Psoas muscle (tissue), 8 donors: ENCODE measurements around the gene TMF1. TPM values are rescaled to one million over a fixed set of nuclear protein-coding genes. Genes with fewer than 3 reads are reported as not detected.

ENCODE experiments used
- ATAC-seq, 4 donors: fragments of 200-7000 bp; cut with Tn5 transposase; one replicate each; pipeline ENCODE4 v1.9.1; 2020; ENCODE audit warnings: moderate library complexity in 3 of 4, mild to moderate bottlenecking in 2 of 4
- DNase-seq, 2 donors: peaks; one replicate each; pipeline ENCODE4 v3.0.0-alpha.2; 2020
- H3K27ac ChIP-seq: fragments of 200-600 bp; one replicate; pipeline ENCODE4 v1.8.0; 2022
- H3K27me3 ChIP-seq, 3 donors: fragments of 200-600 bp in 1 of 3; one replicate each; pipeline versions ENCODE4 v1.6.1 to v1.8.0; 2013 to 2022; ENCODE audit warnings: low read length in 2 of 3, mild to moderate bottlenecking in 2 of 3, moderate library complexity in 1 of 3; ENCODE audit not compliant: insufficient read depth in 3 of 3
- H3K36me3 ChIP-seq, 2 donors: fragments of 200-600 bp in 1 of 2; one replicate each; pipeline versions ENCODE4 v1.6.1 to v1.8.0; 2013 to 2022; ENCODE audit warnings: low read depth in 1 of 2, mild to moderate bottlenecking in 1 of 2, moderate library complexity in 1 of 2; ENCODE audit not compliant: insufficient read depth in 1 of 2
- H3K4me1 ChIP-seq: fragments of 200-600 bp; one replicate; pipeline ENCODE4 v1.8.0; 2022
- H3K4me3 ChIP-seq: fragments of 200-600 bp; one replicate; pipeline ENCODE4 v1.8.0; 2022; ENCODE audit warnings: mild to moderate bottlenecking
- H3K9me3 ChIP-seq: fragments of 200-600 bp; one replicate; pipeline ENCODE4 v1.8.0; 2022
- WGBS, 3 donors: extraction: QIAGEN DNeasy Blood & Tissue Kit; methylation state at CpG; one replicate each; pipeline versions ENCODE4 v1.1.6 to v1.1.7; 2013; 5-methylcytosine and 5-hydroxymethylcytosine counted together
- intact Hi-C, 2 donors: fragments of 100-400 bp; cut with DNase I; formaldehyde crosslinking; loops; one replicate each; pipeline versions ENCODE4 v1.11.0 to v1.14.2; 2022
- polyA plus RNA-seq, 3 donors: library from polyadenylated mRNA; stranded (reverse); fragments of 200-250 nt; gene quantifications; one replicate each; pipeline ENCODE4 v1.2.3, GENCODE V29; 2013
- total RNA-seq, 4 donors: library from RNA; stranded (reverse); fragmentation: NEBNext Ultra II Directional in 2 of 4; extraction: Animal tissue kit (Norgen Biotek cat#: 25700) in 2 of 4; gene quantifications; one replicate each; pipeline versions ENCODE4 v1.2.1 to v1.2.4, GENCODE V29; 2021 to 2023
- TF ChIP-seq, protein P1 (sequence below): fragments of 200-600 bp; IDR thresholded peaks from one replicate; pipeline ENCODE4 v1.8.0; 2022; ENCODE audit warnings: antibody characterized with exemption
- donor health status: healthy with polysubstance abuse.
- donor health status: DM: no; HTN: no; CAD: no; lungs with moderate emphysema.
- donor health status: Bipolar disorder and iron deficiency.
- donor health status: healthy.
- donor health status: DM: yes; HTN: yes; CAD: no.
- donor health status: DM: no; HTN: no; CAD: no.
- donor health status: DM: no; HTN: no; CAD: no.
- donor health status: DM: yes; HTN: yes; CAD: no.

Gene TMF1
- total and polyA plus RNA-seq, 7 donors: 6.7 to 31.5 (median 25.9) TPM

DNA sequence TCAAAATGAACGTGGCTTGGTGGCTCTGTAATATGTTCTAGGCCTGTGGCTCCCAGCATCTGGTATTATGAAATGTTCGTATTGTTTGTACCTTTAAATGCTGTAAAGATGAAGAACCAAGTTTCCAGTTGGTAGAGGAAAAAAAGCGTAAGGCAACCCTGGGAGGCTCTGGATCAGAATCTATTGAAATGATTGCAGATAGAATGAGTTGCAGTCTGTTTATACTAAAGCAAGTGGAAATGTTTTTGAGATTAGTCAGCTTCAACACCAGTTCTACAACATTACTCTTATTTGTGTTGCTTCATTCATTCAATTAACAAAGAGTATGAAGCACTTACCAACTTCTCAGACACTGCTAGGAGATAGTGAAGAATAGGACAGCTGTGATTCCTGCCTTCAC is 37.9 kb upstream of the TMF1 start:
- TF ChIP-seq, protein P1, sequence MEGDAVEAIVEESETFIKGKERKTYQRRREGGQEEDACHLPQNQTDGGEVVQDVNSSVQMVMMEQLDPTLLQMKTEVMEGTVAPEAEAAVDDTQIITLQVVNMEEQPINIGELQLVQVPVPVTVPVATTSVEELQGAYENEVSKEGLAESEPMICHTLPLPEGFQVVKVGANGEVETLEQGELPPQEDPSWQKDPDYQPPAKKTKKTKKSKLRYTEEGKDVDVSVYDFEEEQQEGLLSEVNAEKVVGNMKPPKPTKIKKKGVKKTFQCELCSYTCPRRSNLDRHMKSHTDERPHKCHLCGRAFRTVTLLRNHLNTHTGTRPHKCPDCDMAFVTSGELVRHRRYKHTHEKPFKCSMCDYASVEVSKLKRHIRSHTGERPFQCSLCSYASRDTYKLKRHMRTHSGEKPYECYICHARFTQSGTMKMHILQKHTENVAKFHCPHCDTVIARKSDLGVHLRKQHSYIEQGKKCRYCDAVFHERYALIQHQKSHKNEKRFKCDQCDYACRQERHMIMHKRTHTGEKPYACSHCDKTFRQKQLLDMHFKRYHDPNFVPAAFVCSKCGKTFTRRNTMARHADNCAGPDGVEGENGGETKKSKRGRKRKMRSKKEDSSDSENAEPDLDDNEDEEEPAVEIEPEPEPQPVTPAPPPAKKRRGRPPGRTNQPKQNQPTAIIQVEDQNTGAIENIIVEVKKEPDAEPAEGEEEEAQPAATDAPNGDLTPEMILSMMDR: no peak
- intact Hi-C loops: no loop called here
- whole genome bisulfite sequencing, 3 donors: 40 to 74% (median 51%) methylated on average over 3 of the region's 3 CpGs
- H3K27me3 ChIP-seq: no peaks in the 10 kb centered on the region
- H3K4me3 ChIP-seq: peak overlapping the region; percentile 90
- no peak for ATAC-seq
- no peaks in the 10 kb centered on the region for H3K9me3 ChIP-seq
- peaks cover 2 to 14% of the 10 kb centered on the region in 2 donors for H3K36me3 ChIP-seq
- H3K4me1 ChIP-seq: peaks cover 82% of the 10 kb centered on the region
- peak overlapping the region; percentile 98 for H3K27ac ChIP-seq
- DNase-seq: no peak

DNA sequence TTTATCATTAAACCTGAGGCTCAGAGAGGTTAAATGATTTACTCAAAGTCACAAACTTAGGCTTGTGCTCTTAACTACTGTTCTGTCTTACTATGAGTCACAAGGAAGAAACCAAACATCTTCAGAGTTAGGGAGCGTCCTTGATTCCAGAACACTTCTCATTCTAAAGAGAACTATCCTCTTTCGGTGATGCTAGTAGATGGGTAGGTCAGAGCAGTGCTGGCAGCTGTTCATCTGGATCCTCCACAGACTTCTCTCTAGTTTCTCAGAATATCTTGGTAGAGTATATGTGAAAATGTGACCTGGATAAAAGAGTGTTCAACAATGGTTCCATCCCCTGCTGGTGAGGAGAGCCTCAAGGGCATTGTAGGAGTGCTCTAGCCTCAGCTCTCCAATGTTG is 35.9 kb upstream of the TMF1 start:
- TF ChIP-seq, protein P1: no peak
- Histone ChIP-seq H3K27ac (peak overlapping the region; percentile 98), H3K27me3 (no peaks in the 10 kb centered on the region), H3K36me3 (peaks cover 0 to 14% of the 10 kb centered on the region in 2 donors), H3K4me3 (peak overlapping the region; percentile 90), H3K4me1 (peaks cover 74% of the 10 kb centered on the region), H3K9me3 (no peaks in the 10 kb centered on the region)
- intact Hi-C loops: no loop called here
- ATAC-seq: peak in 1 of 4 donors; percentile 14
- DNase-seq: no peak
- 16 to 56% (median 22%) methylated on average over 2 of the region's 2 CpGs for WGBS, 3 donors

DNA sequence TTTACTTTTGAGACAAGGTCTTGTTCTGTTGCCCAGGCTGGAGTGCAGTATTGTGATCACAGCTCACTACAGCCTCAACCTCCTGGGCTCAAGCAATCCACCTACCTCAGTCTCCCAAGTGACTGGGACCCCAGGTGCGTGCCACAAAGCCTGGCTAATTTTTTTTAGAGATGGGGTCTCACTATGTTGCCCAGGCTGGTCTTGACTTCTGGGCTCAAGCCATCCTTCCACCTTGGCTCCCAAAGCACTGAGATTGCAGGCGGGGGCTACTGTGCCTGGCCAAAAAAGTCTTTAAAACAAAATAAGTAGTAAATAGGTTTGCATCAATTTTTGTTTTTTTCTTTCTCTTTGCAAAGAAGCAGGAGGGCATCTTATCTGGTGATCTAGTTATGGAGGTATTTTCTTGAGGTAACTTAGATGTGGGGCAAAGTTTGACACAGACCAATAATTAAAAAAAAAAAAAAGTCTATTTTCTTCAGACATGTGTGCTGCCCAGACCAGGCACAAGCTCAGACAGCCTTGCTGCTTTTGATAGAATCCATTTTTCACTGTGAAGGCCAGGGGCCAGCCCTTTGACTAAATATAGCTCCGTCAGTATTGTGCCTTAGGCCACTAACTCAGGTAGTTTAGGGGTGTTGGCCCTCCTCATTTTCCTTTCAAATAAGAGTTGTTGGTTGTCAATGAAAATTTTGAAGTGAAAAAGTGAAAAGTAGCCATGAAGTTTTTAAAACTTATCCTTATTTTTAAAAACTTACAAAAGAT is 35.1 kb upstream of the TMF1 start:
- no peak for DNase-seq
- 52 to 63% (median 56%) methylated on average over 3 of the region's 3 CpGs for WGBS, 3 donors
- H3K27ac ChIP-seq: peak overlapping the region; percentile 98
- peaks cover 0 to 14% of the 10 kb centered on the region in 2 donors for H3K36me3 ChIP-seq
- peak overlapping the region; percentile 90 for H3K4me3 ChIP-seq
- H3K9me3 ChIP-seq: no peaks in the 10 kb centered on the region
- TF ChIP-seq, protein P1: no peak
- intact Hi-C loops: loop anchor here in 1 of 2 donors (2.0 kb wide), 1 partner anchor 30 kb away; no protein-coding TSS in a partner anchor
- H3K27me3 ChIP-seq: no peaks in the 10 kb centered on the region
- ATAC-seq: peak in 3 of 4 donors; percentile 30 to 40 (median 33)
- H3K4me1 ChIP-seq: peaks cover 70% of the 10 kb centered on the region

DNA sequence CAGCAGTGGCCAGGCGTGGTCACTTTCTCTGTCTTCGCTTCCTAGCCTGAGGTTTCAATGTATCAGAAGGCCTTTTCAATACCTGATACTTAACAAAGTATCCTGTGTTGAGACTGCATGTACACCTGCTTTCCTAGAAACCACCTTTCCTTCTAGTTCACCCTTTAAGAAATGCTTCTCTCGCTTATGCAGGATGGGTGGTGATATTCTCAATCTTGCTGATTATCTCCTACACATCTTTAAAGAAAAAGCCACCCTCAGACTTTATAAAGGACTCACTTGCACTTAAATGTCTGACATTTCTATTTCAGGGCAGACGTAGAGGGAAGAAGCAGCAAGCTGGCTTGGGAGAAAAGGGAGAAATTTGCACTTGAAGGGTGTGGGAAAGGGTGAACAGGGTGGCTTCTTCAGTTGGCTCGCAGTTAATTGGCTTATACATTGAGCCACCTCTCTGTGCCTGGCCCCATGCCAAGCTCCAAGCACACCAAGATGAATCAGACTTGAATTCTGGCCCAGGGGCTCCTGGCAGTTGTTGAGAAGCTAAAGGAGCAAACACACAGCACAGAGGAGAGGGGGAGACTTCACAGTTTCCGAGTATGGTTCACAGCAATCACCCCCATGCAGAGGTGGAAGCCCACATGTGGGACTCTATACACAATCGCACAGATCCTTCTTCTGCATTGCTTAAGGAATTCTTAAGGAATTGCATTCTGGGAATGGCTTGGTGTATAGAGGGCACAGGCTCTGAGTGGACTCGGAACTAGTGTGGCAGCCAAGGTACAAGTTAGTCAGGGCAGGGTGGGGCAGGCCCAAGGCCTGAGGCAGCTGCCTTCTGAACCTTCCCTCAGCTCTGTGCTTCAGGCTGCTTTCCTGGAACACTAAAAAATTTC is 33.9 kb upstream of the TMF1 start:
- peak overlapping the region; percentile 98 for H3K27ac ChIP-seq
- TF ChIP-seq, protein P1: no peak
- DNase-seq (peak; percentile 92 to 96), ATAC-seq (peak; percentile 67 to 77 (median 74))
- intact Hi-C loops: loop anchor here in 1 of 2 donors (2.0 kb wide), 1 partner anchor 31 kb away; no protein-coding TSS in a partner anchor
- peaks cover 0 to 13% of the 10 kb centered on the region in 2 donors for H3K36me3 ChIP-seq
- H3K4me1 ChIP-seq: peaks cover 68% of the 10 kb centered on the region
- 1 to 3% (median 2%) methylated on average over 8 of the region's 8 CpGs for WGBS, 3 donors
- H3K4me3 ChIP-seq: peak overlapping the region; percentile 90
- H3K27me3 ChIP-seq: no peaks in the 10 kb centered on the region
- H3K9me3 ChIP-seq: no peaks in the 10 kb centered on the region
